ENCODE measurements around the gene WDR17.

The WDR17 gene

DNA sequence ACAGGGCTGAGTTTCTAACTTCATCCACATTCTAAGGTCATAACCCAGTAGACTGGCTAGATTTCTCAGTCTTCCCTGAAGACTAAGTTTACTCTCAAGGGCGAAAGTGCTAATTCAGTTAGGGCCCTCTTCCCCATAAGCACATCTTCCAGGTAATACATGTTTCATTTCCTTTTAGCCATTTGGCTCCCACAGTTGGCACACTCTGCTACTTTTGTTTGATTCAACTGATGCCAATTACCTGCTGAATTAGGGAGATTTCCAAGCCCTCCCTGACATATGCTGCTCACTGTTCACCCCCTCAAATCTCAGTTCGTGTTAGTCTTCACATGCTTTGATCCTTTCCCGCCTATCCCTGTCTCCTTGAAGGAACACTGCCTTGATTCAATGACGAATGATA, 17.0 kb upstream of the WDR17 start:
- no peak for TF ChIP-seq CTCF (conservative IDR thresholded peaks at IDR 0.05; ENCODE audit: low read depth, low read length)
- no peak overlapping the region for H3K4me3 ChIP-seq (ENCODE audit: low read depth, low read length)
- DNase-seq (ENCODE audit: low read depth) = no peak

GRCh38 chr4:176052744-176053143, 12.9 kb upstream of the WDR17 start:
- no peak for TF ChIP-seq CTCF (conservative IDR thresholded peaks at IDR 0.05; ENCODE audit: low read depth, low read length)
- DNase-seq (ENCODE audit: low read depth) = no peak
- no peak overlapping the region for H3K4me3 ChIP-seq (ENCODE audit: low read depth, low read length)

GRCh38 chr4:176053785-176054184, 11.9 kb upstream of the WDR17 start:
- no peak overlapping the region for H3K4me3 ChIP-seq (ENCODE audit: low read depth, low read length)
- TF ChIP-seq CTCF (conservative IDR thresholded peaks at IDR 0.05; ENCODE audit: low read depth, low read length) = no peak
- DNase-seq (ENCODE audit: low read depth) = no peak

DNA sequence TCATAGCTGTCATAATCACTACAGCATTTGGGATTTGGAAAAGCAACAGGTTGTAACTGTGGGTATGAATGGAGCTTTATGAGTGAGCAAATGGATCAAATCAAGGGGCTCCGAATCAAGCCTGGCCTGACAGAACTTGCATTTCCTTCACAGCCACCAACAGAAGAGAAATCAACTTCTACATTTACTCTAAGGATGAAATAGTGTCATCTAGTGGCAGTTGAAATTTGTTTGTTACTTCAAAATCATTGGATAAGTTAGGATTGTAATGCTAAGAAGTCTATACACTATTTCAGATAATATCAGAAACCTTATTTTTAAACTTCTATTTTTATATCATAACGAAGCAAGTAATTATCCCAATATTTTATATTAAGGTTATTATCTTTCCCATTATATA, 10.7 kb upstream of the WDR17 start:
- TF ChIP-seq CTCF (conservative IDR thresholded peaks at IDR 0.05; ENCODE audit: low read depth, low read length) = peak; percentile 36
- no peak overlapping the region for H3K4me3 ChIP-seq (ENCODE audit: low read depth, low read length)
- DNase-seq (ENCODE audit: low read depth) = peak; percentile 16

GRCh38 chr4:176063718-176064117, 1.9 kb upstream of the WDR17 start:
- TF ChIP-seq CTCF (conservative IDR thresholded peaks at IDR 0.05; ENCODE audit: low read depth, low read length) = no peak
- no peak overlapping the region for H3K4me3 ChIP-seq (ENCODE audit: low read depth, low read length)
- no peak for DNase-seq (ENCODE audit: low read depth)

DNA sequence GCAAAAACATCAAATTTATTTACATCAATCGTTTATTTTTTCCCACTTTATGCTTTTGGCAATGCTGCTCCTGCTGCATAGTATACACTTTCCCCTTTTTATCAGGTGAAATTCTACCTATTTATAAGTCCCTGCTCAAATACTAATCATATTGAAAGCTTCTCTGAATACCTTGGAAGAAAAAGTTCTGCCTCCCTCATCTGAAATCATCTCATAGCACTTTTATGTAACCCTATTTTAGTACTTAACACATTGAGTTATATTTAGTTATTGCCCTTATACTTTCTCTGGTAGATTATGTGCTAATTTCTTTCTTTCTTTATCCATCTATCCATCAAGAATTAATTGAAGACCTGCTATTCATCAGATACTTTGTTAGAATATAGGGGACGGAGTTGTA, 1.1 kb upstream of the WDR17 start:
- DNase-seq (ENCODE audit: low read depth) = no peak
- TF ChIP-seq CTCF (conservative IDR thresholded peaks at IDR 0.05; ENCODE audit: low read depth, low read length) = no peak
- no peak overlapping the region for H3K4me3 ChIP-seq (ENCODE audit: low read depth, low read length)

GRCh38 chr4:176066757-176067156, 1.1 kb downstream of the WDR17 start:
- no peak for TF ChIP-seq CTCF (conservative IDR thresholded peaks at IDR 0.05; ENCODE audit: low read depth, low read length)
- no peak for DNase-seq (ENCODE audit: low read depth)
- H3K4me3 ChIP-seq (ENCODE audit: low read depth, low read length) = no peak overlapping the region
